Right atrium auricular region (tissue), 2 donors: ENCODE measurements around the gene TCEANC. TPM values are rescaled to one million over a fixed set of nuclear protein-coding genes. Genes with fewer than 3 reads are reported as not detected.

Source experiments
- DNase-seq: peaks from one replicate; pipeline ENCODE4 v3.0.0-alpha.2; 2019; ENCODE audit warnings: low spot score
- H3K27ac ChIP-seq, 2 donors: fragments of 200-600 bp; sonication (generic); 1 replicate in 1 of 2; 2 replicates in 1 of 2; pipeline ENCODE4 v1.5.1; 2016 to 2019
- H3K27me3 ChIP-seq, 2 donors: fragments of 200-600 bp; sonication (generic); one replicate each; pipeline versions ENCODE4 v1.5.1 to v1.6.0; 2017 to 2019
- H3K36me3 ChIP-seq: fragments of 200-600 bp; sonication (generic); one replicate; pipeline ENCODE4 v1.5.1; 2016
- H3K4me1 ChIP-seq, 2 donors: fragments of 200-600 bp; sonication (generic); one replicate each; pipeline versions ENCODE4 v1.5.1 to v1.6.0; 2017 to 2019
- H3K4me3 ChIP-seq, 2 donors: fragments of 200-600 bp; sonication (generic); 1 replicate in 1 of 2; 2 replicates in 1 of 2; pipeline ENCODE4 v1.5.1; 2017 to 2019; ENCODE audit warnings: mild to moderate bottlenecking in 1 of 2, moderate library complexity in 1 of 2
- H3K9me3 ChIP-seq, 2 donors: fragments of 200-600 bp; sonication (generic); one replicate each; pipeline ENCODE4 v1.5.1; 2019
- CTCF ChIP-seq, 2 donors: fragments of 200-600 bp; sonication (generic); IDR thresholded peaks; one replicate each; pipeline ENCODE4 v1.5.1; 2019; ENCODE audit warnings: antibody characterized with exemption in 2 of 2
- total RNA-seq, 2 donors: library from RNA; depleted of rRNA; stranded (reverse); fragments of >200 nt; gene quantifications; one replicate each; pipeline ENCODE4 v1.1.0, GENCODE V29; 2016

TCEANC gene
- total RNA-seq, 2 donors from 2014 or later = 1.4 to 3.7 TPM

GRCh38 chrX:13690836-13691235, 37.9 kb downstream of the TCEANC start:
- no peaks in the 10 kb centered on the region for H3K27me3 ChIP-seq
- no peaks in the 10 kb centered on the region for H3K36me3 ChIP-seq
- peak overlapping the region; percentile 69 to 79 for H3K4me3 ChIP-seq
- no peak for TF ChIP-seq CTCF (IDR thresholded peaks at IDR 0.05)
- H3K9me3 ChIP-seq = no peaks in the 10 kb centered on the region
- H3K4me1 ChIP-seq = peaks cover 0 to 30% of the 10 kb centered on the region in 2 donors
- DNase-seq = no peak
- peak overlapping the region in 1 of 2 donors; percentile 97 for H3K27ac ChIP-seq

GRCh38 chrX:13691841-13692371, 39.0 kb downstream of the TCEANC start:
- H3K9me3 ChIP-seq = no peaks in the 10 kb centered on the region
- peaks cover 0 to 30% of the 10 kb centered on the region in 2 donors for H3K4me1 ChIP-seq
- no peak for TF ChIP-seq CTCF (IDR thresholded peaks at IDR 0.05)
- DNase-seq = no peak
- H3K4me3 ChIP-seq = no peak overlapping the region
- H3K27ac ChIP-seq = no peak overlapping the region
- no peaks in the 10 kb centered on the region for H3K27me3 ChIP-seq
- no peaks in the 10 kb centered on the region for H3K36me3 ChIP-seq

- no peak overlapping the region for H3K27ac ChIP-seq
- no peaks in the 10 kb centered on the region for H3K36me3 ChIP-seq
- H3K4me3 ChIP-seq = no peak overlapping the region
- DNase-seq = no peak
- H3K27me3 ChIP-seq = no peaks in the 10 kb centered on the region
- peaks cover 0 to 30% of the 10 kb centered on the region in 2 donors for H3K4me1 ChIP-seq
- no peak for TF ChIP-seq CTCF (IDR thresholded peaks at IDR 0.05)
- H3K9me3 ChIP-seq = no peaks in the 10 kb centered on the region
These were observed 39.9 kb downstream of the TCEANC start for GRCh38 chrX:13692771-13693231.

GRCh38 chrX:13693341-13693961, 40.5 kb downstream of the TCEANC start:
- Histone ChIP-seq H3K9me3 (no peaks in the 10 kb centered on the region), H3K27ac (no peak overlapping the region), H3K4me3 (no peak overlapping the region), H3K4me1 (peaks cover 0 to 30% of the 10 kb centered on the region in 2 donors), H3K36me3 (no peaks in the 10 kb centered on the region), H3K27me3 (no peaks in the 10 kb centered on the region)
- no peak for TF ChIP-seq CTCF (IDR thresholded peaks at IDR 0.05)
- no peak for DNase-seq

GRCh38 chrX:13694359-13694758, 41.4 kb downstream of the TCEANC start:
- no peak for TF ChIP-seq CTCF (IDR thresholded peaks at IDR 0.05)
- Histone ChIP-seq H3K4me1 (peaks cover 0 to 35% of the 10 kb centered on the region in 2 donors), H3K27ac (no peak overlapping the region)

More at GRCh38 chrX:13694359-13694758, 41.4 kb downstream of the TCEANC start:
- no peak for DNase-seq
- no peak overlapping the region for H3K4me3 ChIP-seq
- no peaks in the 10 kb centered on the region for H3K27me3 ChIP-seq
- no peaks in the 10 kb centered on the region for H3K9me3 ChIP-seq
- H3K36me3 ChIP-seq = no peaks in the 10 kb centered on the region
